ENCODE measurements around the gene MNS1. TPM values are rescaled to one million over a fixed set of nuclear protein-coding genes. Genes with fewer than 3 reads are reported as not detected.

The MNS1 gene
- total and polyA plus RNA-seq, 2 experiments from 2014 or later: 2.9 to 16.9 TPM

DNA sequence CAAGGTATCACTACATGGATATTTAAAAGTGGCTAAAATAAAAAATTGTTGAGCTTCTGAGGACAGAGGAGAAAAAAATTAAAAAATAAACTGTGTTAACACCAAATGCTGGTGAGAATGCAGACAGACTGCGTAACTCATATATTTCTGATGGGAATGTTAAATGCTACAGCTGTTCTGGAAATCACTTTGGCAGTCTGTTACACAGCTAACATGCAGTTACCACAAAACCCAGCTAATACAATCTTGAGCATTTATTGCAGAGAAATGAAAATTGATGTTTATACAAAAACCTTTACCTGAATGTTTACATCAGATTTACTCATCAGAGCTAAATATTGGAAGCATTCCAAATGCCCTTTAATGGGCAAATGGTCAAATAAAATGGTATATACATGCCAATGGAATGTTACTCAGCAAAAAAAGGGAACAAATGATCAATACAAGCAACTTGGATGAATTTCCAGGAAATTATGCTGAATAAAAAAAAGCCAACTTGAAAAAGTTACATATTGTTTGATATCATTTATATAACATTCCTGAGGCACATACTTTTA is 24.6 kb downstream of the MNS1 start:
- no peak overlapping the region for H3K4me3 ChIP-seq
- H3K79me2 ChIP-seq (replicated peaks; ENCODE audit: insufficient read depth): no peaks in the 10 kb centered on the region
- Mint-ChIP-seq H3K9me3 (peaks cover 45% of the 10 kb centered on the region), H3K27ac (no peak overlapping the region), H3K27me3 (ENCODE audit: insufficient read depth, low read depth, poor library complexity) (no peaks in the 10 kb centered on the region), H3K36me3 (ENCODE audit: low read depth) (peaks cover 72% of the 10 kb centered on the region), H3K4me3 (no peak overlapping the region), H3K4me1 (no peaks in the 10 kb centered on the region)
- TF ChIP-seq, protein P1, sequence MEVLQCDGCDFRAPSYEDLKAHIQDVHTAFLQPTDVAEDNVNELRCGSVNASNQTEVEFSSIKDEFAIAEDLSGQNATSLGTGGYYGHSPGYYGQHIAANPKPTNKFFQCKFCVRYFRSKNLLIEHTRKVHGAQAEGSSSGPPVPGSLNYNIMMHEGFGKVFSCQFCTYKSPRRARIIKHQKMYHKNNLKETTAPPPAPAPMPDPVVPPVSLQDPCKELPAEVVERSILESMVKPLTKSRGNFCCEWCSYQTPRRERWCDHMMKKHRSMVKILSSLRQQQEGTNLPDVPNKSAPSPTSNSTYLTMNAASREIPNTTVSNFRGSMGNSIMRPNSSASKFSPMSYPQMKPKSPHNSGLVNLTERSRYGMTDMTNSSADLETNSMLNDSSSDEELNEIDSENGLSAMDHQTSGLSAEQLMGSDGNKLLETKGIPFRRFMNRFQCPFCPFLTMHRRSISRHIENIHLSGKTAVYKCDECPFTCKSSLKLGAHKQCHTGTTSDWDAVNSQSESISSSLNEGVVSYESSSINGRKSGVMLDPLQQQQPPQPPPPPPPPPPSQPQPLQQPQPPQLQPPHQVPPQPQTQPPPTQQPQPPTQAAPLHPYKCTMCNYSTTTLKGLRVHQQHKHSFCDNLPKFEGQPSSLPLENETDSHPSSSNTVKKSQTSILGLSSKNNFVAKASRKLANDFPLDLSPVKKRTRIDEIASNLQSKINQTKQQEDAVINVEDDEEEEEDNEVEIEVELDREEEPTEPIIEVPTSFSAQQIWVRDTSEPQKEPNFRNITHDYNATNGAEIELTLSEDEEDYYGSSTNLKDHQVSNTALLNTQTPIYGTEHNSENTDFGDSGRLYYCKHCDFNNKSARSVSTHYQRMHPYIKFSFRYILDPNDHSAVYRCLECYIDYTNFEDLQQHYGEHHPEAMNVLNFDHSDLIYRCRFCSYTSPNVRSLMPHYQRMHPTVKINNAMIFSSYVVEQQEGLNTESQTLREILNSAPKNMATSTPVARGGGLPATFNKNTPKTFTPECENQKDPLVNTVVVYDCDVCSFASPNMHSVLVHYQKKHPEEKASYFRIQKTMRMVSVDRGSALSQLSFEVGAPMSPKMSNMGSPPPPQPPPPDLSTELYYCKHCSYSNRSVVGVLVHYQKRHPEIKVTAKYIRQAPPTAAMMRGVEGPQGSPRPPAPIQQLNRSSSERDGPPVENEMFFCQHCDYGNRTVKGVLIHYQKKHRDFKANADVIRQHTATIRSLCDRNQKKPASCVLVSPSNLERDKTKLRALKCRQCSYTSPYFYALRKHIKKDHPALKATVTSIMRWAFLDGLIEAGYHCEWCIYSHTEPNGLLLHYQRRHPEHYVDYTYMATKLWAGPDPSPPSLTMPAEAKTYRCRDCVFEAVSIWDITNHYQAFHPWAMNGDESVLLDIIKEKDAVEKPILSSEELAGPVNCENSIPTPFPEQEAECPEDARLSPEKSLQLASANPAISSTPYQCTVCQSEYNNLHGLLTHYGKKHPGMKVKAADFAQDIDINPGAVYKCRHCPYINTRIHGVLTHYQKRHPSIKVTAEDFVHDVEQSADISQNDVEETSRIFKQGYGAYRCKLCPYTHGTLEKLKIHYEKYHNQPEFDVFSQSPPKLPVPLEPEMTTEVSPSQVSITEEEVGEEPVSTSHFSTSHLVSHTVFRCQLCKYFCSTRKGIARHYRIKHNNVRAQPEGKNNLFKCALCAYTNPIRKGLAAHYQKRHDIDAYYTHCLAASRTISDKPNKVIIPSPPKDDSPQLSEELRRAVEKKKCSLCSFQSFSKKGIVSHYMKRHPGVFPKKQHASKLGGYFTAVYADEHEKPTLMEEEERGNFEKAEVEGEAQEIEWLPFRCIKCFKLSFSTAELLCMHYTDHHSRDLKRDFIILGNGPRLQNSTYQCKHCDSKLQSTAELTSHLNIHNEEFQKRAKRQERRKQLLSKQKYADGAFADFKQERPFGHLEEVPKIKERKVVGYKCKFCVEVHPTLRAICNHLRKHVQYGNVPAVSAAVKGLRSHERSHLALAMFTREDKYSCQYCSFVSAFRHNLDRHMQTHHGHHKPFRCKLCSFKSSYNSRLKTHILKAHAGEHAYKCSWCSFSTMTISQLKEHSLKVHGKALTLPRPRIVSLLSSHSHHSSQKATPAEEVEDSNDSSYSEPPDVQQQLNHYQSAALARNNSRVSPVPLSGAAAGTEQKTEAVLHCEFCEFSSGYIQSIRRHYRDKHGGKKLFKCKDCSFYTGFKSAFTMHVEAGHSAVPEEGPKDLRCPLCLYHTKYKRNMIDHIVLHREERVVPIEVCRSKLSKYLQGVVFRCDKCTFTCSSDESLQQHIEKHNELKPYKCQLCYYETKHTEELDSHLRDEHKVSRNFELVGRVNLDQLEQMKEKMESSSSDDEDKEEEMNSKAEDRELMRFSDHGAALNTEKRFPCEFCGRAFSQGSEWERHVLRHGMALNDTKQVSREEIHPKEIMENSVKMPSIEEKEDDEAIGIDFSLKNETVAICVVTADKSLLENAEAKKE (CRISPR knock-in tag; IDR thresholded peaks at IDR 0.05): no peak
- TF ChIP-seq, protein P2, sequence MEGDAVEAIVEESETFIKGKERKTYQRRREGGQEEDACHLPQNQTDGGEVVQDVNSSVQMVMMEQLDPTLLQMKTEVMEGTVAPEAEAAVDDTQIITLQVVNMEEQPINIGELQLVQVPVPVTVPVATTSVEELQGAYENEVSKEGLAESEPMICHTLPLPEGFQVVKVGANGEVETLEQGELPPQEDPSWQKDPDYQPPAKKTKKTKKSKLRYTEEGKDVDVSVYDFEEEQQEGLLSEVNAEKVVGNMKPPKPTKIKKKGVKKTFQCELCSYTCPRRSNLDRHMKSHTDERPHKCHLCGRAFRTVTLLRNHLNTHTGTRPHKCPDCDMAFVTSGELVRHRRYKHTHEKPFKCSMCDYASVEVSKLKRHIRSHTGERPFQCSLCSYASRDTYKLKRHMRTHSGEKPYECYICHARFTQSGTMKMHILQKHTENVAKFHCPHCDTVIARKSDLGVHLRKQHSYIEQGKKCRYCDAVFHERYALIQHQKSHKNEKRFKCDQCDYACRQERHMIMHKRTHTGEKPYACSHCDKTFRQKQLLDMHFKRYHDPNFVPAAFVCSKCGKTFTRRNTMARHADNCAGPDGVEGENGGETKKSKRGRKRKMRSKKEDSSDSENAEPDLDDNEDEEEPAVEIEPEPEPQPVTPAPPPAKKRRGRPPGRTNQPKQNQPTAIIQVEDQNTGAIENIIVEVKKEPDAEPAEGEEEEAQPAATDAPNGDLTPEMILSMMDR (conservative IDR thresholded peaks at IDR 0.05; ENCODE audit: low read depth in 2 of 2): no peak
- no peak for TF ChIP-seq JUNB (IDR thresholded peaks at IDR 0.05; ENCODE audit: unreplicated experiment)
- no peak for TF ChIP-seq ZNF114 (CRISPR knock-in tag; IDR thresholded peaks at IDR 0.05)
- TF ChIP-seq EZH2phosphoT487 (IDR thresholded peaks at IDR 0.05; ENCODE audit: unreplicated experiment): no peak
- TF ChIP-seq, protein P3, sequence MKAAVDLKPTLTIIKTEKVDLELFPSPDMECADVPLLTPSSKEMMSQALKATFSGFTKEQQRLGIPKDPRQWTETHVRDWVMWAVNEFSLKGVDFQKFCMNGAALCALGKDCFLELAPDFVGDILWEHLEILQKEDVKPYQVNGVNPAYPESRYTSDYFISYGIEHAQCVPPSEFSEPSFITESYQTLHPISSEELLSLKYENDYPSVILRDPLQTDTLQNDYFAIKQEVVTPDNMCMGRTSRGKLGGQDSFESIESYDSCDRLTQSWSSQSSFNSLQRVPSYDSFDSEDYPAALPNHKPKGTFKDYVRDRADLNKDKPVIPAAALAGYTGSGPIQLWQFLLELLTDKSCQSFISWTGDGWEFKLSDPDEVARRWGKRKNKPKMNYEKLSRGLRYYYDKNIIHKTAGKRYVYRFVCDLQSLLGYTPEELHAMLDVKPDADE (IDR thresholded peaks at IDR 0.05): no peak
- TF ChIP-seq, protein P4, sequence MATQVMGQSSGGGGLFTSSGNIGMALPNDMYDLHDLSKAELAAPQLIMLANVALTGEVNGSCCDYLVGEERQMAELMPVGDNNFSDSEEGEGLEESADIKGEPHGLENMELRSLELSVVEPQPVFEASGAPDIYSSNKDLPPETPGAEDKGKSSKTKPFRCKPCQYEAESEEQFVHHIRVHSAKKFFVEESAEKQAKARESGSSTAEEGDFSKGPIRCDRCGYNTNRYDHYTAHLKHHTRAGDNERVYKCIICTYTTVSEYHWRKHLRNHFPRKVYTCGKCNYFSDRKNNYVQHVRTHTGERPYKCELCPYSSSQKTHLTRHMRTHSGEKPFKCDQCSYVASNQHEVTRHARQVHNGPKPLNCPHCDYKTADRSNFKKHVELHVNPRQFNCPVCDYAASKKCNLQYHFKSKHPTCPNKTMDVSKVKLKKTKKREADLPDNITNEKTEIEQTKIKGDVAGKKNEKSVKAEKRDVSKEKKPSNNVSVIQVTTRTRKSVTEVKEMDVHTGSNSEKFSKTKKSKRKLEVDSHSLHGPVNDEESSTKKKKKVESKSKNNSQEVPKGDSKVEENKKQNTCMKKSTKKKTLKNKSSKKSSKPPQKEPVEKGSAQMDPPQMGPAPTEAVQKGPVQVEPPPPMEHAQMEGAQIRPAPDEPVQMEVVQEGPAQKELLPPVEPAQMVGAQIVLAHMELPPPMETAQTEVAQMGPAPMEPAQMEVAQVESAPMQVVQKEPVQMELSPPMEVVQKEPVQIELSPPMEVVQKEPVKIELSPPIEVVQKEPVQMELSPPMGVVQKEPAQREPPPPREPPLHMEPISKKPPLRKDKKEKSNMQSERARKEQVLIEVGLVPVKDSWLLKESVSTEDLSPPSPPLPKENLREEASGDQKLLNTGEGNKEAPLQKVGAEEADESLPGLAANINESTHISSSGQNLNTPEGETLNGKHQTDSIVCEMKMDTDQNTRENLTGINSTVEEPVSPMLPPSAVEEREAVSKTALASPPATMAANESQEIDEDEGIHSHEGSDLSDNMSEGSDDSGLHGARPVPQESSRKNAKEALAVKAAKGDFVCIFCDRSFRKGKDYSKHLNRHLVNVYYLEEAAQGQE (IDR thresholded peaks at IDR 0.05; ENCODE audit: unreplicated experiment): no peak
- TF ChIP-seq STAT1 (IDR thresholded peaks at IDR 0.05; ENCODE audit: unreplicated experiment): no peak
- TF ChIP-seq CREB1 (CRISPR knock-in tag; IDR thresholded peaks at IDR 0.05; ENCODE audit: low read depth): no peak
- no peak for TF ChIP-seq ZNF331 (CRISPR knock-in tag; IDR thresholded peaks at IDR 0.05; ENCODE audit: low read depth)
- no peak for TF ChIP-seq POLR2AphosphoS5 (IDR thresholded peaks at IDR 0.05; ENCODE audit: low read depth)
- no peak for TF ChIP-seq NANOG (IDR thresholded peaks at IDR 0.05; ENCODE audit: borderline replicate concordance)
- no peak for TF ChIP-seq EZH2 (IDR thresholded peaks at IDR 0.05; ENCODE audit: low read depth, unreplicated experiment)
- H3K4me1 ChIP-seq (ENCODE audit: insufficient read depth): no peaks in the 10 kb centered on the region
- H2AFZ ChIP-seq: no peak overlapping the region
- H3K27ac ChIP-seq (ENCODE audit: low read depth): no peak overlapping the region
- H3K36me3 ChIP-seq (ENCODE audit: insufficient read depth): no peaks in the 10 kb centered on the region
- no peaks in the 10 kb centered on the region for H3K27me3 ChIP-seq (ENCODE audit: insufficient read depth)
- no peak overlapping the region for H3K4me2 ChIP-seq
- no peaks in the 10 kb centered on the region for H4K20me1 ChIP-seq (replicated peaks; ENCODE audit: insufficient read depth)
- H3F3A ChIP-seq (replicated peaks; ENCODE audit: low read depth): no peaks in the 10 kb centered on the region
- H3K9me2 ChIP-seq (ENCODE audit: insufficient read depth): no peaks in the 10 kb centered on the region
- no peak for ATAC-seq
- DNase-seq (ENCODE audit: low spot score): no peak

Data from GM23338 (cell line).